Measurements from ENCODE around the gene STX17.
"Not testable (repeated sequence)": the region's sequence is repeated elsewhere in the genome, so short reads cannot be mapped to it uniquely, and the experiment has no call there.

STX17 gene

DNA sequence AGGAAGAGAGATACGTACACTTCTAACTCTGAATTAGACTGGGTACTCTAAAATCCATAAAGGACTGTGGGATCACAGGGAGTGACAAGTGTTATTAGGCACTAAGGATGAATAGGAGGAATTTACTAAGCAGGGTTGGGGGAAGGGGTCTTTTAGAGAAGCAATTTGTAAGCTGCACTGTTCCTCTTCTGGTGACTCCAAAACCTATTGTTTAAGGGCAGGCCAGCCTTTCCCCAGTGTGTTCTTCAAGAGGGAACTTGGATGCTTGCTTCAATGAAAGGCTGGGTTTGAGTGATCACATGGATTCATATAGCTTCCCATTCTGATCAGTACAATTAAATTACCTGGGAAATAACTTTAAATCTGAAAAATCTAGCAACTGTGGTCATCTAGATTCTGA, 71.8 kb downstream of the STX17 start:
- H3K4me2 ChIP-seq (ENCODE audit: low read depth, low read length, poor library complexity, severe bottlenecking) = no peak overlapping the region
- H3K4me3 ChIP-seq (ENCODE audit: low read length, poor library complexity, severe bottlenecking) = no peak overlapping the region
- no peaks in the 10 kb centered on the region for H3K9me3 ChIP-seq (ENCODE audit: insufficient read depth, low read depth, low read length)
- peaks cover 8% of the 10 kb centered on the region; the same call in 1 of the 2 replicates for H3K36me3 ChIP-seq (ENCODE audit: insufficient read depth, low read length)
- no peaks in the 10 kb centered on the region for H4K20me1 ChIP-seq (ENCODE audit: insufficient read depth, low read length, poor library complexity, severe bottlenecking)
- H2AFZ ChIP-seq (ENCODE audit: low read length) = no peak overlapping the region
- TF ChIP-seq, protein P1, sequence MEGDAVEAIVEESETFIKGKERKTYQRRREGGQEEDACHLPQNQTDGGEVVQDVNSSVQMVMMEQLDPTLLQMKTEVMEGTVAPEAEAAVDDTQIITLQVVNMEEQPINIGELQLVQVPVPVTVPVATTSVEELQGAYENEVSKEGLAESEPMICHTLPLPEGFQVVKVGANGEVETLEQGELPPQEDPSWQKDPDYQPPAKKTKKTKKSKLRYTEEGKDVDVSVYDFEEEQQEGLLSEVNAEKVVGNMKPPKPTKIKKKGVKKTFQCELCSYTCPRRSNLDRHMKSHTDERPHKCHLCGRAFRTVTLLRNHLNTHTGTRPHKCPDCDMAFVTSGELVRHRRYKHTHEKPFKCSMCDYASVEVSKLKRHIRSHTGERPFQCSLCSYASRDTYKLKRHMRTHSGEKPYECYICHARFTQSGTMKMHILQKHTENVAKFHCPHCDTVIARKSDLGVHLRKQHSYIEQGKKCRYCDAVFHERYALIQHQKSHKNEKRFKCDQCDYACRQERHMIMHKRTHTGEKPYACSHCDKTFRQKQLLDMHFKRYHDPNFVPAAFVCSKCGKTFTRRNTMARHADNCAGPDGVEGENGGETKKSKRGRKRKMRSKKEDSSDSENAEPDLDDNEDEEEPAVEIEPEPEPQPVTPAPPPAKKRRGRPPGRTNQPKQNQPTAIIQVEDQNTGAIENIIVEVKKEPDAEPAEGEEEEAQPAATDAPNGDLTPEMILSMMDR (conservative IDR thresholded peaks at IDR 0.05; ENCODE audit: low read length) = no peak
- no peak for TF ChIP-seq EZH2phosphoT487 (IDR thresholded peaks at IDR 0.05; ENCODE audit: borderline replicate concordance)
- H3K9me2 ChIP-seq (replicated peaks; ENCODE audit: low read depth, low read length) = no peaks in the 10 kb centered on the region
- H3F3A ChIP-seq (ENCODE audit: low read depth) = no peaks in the 10 kb centered on the region
- H3K4me1 ChIP-seq (ENCODE audit: insufficient read depth, low read length, poor library complexity, severe bottlenecking) = no peaks in the 10 kb centered on the region
- H3K79me2 ChIP-seq (ENCODE audit: insufficient read depth, low read length) = no peaks in the 10 kb centered on the region
- H3K9ac ChIP-seq (ENCODE audit: low read depth, low read length, poor library complexity, severe bottlenecking) = no peak overlapping the region
- H3K27me3 ChIP-seq (ENCODE audit: insufficient read depth, low read length, poor library complexity, severe bottlenecking) = no peaks in the 10 kb centered on the region

GRCh38 chr9:99980598-99980997, 74.1 kb downstream of the STX17 start:
- TF ChIP-seq EZH2phosphoT487 (IDR thresholded peaks at IDR 0.05; ENCODE audit: borderline replicate concordance) = no peak
- TF ChIP-seq, protein P1 (conservative IDR thresholded peaks at IDR 0.05; ENCODE audit: low read length) = no peak

DNA sequence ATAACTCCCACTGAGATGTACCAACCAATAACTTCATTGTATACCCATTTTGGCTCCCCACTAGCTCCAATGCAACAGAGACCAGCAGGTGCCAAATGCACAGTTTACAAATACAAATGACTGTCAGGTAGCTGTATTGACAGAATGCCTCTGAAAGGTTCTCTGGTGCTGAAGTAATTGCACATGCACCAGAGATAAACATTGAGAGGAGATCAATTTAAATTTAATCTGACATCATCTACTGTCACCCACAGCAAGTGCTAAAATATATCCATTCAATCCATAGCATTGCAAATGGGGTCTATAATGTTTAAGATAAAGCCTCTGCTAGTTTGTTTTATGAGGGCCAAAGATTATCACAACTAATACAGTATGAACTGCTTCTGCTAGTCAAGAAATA, 80.2 kb downstream of the STX17 start:
- TF ChIP-seq, protein P1 (conservative IDR thresholded peaks at IDR 0.05; ENCODE audit: low read length) = no peak
- no peak for TF ChIP-seq EZH2phosphoT487 (IDR thresholded peaks at IDR 0.05; ENCODE audit: borderline replicate concordance)
- no peaks in the 10 kb centered on the region for H3F3A ChIP-seq (ENCODE audit: low read depth)
- no peaks in the 10 kb centered on the region for H3K9me2 ChIP-seq (replicated peaks; ENCODE audit: low read depth, low read length)
- peaks cover 28% of the 10 kb centered on the region for H3K36me3 ChIP-seq (ENCODE audit: insufficient read depth, low read length)
- H3K27me3 ChIP-seq (ENCODE audit: insufficient read depth, low read length, poor library complexity, severe bottlenecking) = no peaks in the 10 kb centered on the region
- H3K4me1 ChIP-seq (ENCODE audit: insufficient read depth, low read length, poor library complexity, severe bottlenecking) = no peaks in the 10 kb centered on the region
- H3K79me2 ChIP-seq (ENCODE audit: insufficient read depth, low read length) = no peaks in the 10 kb centered on the region
- H3K4me2 ChIP-seq (ENCODE audit: low read depth, low read length, poor library complexity, severe bottlenecking) = no peak overlapping the region
- H3K4me3 ChIP-seq (ENCODE audit: low read length, poor library complexity, severe bottlenecking) = no peak overlapping the region
- no peak overlapping the region for H2AFZ ChIP-seq (ENCODE audit: low read length)
- H4K20me1 ChIP-seq (ENCODE audit: insufficient read depth, low read length, poor library complexity, severe bottlenecking) = no peaks in the 10 kb centered on the region
- no peaks in the 10 kb centered on the region for H3K9me3 ChIP-seq (ENCODE audit: insufficient read depth, low read depth, low read length)
- no peak overlapping the region for H3K9ac ChIP-seq (ENCODE audit: low read depth, low read length, poor library complexity, severe bottlenecking)

More at GRCh38 chr9:99980598-99980997, 74.1 kb downstream of the STX17 start:
- H3K9me2 ChIP-seq (replicated peaks; ENCODE audit: low read depth, low read length) = no peaks in the 10 kb centered on the region
- H2AFZ ChIP-seq (ENCODE audit: low read length) = no peak overlapping the region
- no peak overlapping the region for H3K9ac ChIP-seq (ENCODE audit: low read depth, low read length, poor library complexity, severe bottlenecking)
- no peaks in the 10 kb centered on the region for H3K79me2 ChIP-seq (ENCODE audit: insufficient read depth, low read length)
- H3F3A ChIP-seq (ENCODE audit: low read depth) = no peaks in the 10 kb centered on the region
- no peaks in the 10 kb centered on the region for H3K4me1 ChIP-seq (ENCODE audit: insufficient read depth, low read length, poor library complexity, severe bottlenecking)
- no peak overlapping the region for H3K4me3 ChIP-seq (ENCODE audit: low read length, poor library complexity, severe bottlenecking)
- peaks cover 21% of the 10 kb centered on the region for H3K36me3 ChIP-seq (ENCODE audit: insufficient read depth, low read length)
- H3K9me3 ChIP-seq (ENCODE audit: insufficient read depth, low read depth, low read length) = no peaks in the 10 kb centered on the region
- H4K20me1 ChIP-seq (ENCODE audit: insufficient read depth, low read length, poor library complexity, severe bottlenecking) = no peaks in the 10 kb centered on the region
- no peaks in the 10 kb centered on the region for H3K27me3 ChIP-seq (ENCODE audit: insufficient read depth, low read length, poor library complexity, severe bottlenecking)
- no peak overlapping the region for H3K4me2 ChIP-seq (ENCODE audit: low read depth, low read length, poor library complexity, severe bottlenecking)

DNA sequence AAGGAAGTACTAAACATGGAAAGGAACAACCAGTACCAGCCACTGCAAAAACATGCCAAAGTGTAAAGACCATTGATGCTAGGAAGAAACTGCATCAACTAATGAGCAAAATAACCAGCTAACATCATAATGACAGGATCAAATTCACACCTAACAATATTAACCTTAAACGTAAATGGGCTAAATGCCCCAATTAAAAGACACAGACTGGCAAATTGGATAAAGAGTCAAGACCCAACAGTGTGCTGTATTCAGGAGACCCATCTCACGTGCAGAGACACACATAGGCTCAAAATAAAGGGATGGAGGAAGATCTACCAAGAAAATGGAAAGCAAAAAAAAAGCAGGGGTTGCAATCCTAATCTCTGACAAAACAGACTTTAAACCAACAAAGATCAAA, 84.1 kb downstream of the STX17 start:
- H3K9ac ChIP-seq (ENCODE audit: low read depth, low read length, poor library complexity, severe bottlenecking); H2AFZ ChIP-seq (ENCODE audit: low read length); H4K20me1 ChIP-seq (ENCODE audit: insufficient read depth, low read length, poor library complexity, severe bottlenecking); H3K27me3 ChIP-seq (ENCODE audit: insufficient read depth, low read length, poor library complexity, severe bottlenecking); H3F3A ChIP-seq (ENCODE audit: low read depth); H3K9me3 ChIP-seq (ENCODE audit: insufficient read depth, low read depth, low read length); H3K4me1 ChIP-seq (ENCODE audit: insufficient read depth, low read length, poor library complexity, severe bottlenecking); H3K4me3 ChIP-seq (ENCODE audit: low read length, poor library complexity, severe bottlenecking); H3K79me2 ChIP-seq (ENCODE audit: insufficient read depth, low read length); H3K9me2 ChIP-seq (replicated peaks; ENCODE audit: low read depth, low read length); H3K36me3 ChIP-seq (ENCODE audit: insufficient read depth, low read length); H3K4me2 ChIP-seq (ENCODE audit: low read depth, low read length, poor library complexity, severe bottlenecking): not testable (repeated sequence)

All from Loucy (cell line).